ENCODE data around the gene FAM167B. TPM values are rescaled to one million over a fixed set of nuclear protein-coding genes. Genes with fewer than 3 reads are reported as not detected.

Gene FAM167B
- polyA plus RNA-seq, 1 of the 3 experiments (the other 2 are of a cell fraction): 1.2 TPM

- DNase-seq: no peak
- no peaks in the 10 kb centered on the region for H3K9me2 ChIP-seq
- no peaks in the 10 kb centered on the region for H4K20me1 ChIP-seq (ENCODE audit: insufficient read depth)
- H3F3A ChIP-seq (replicated peaks; ENCODE audit: insufficient read depth): peaks cover 3% of the 10 kb centered on the region
- WGBS (ENCODE audit: low lambda C conversion rate): 86% methylated on average over 4 of the region's 12 CpGs
- no peaks in the 10 kb centered on the region for H3K36me3 ChIP-seq (replicated peaks in 1 of 2; ENCODE audit: control insufficient read depth in 1 of 2, insufficient read depth in 2 of 2, low read length in 1 of 2)
- TF ChIP-seq ZBTB33 (IDR thresholded peaks at IDR 0.05; ENCODE audit: borderline replicate concordance, low read depth) (no peak), RCOR1 (IDR thresholded peaks at IDR 0.05; ENCODE audit: low read length) (no peak), CHD2 (IDR thresholded peaks at IDR 0.05; ENCODE audit: low read length, partially characterized antibody) (no peak), RFX5 (IDR thresholded peaks at IDR 0.05; ENCODE audit: low read length) (no peak), GABPA (IDR thresholded peaks at IDR 0.05; ENCODE audit: low read depth) (no peak), PBX3 (IDR thresholded peaks at IDR 0.05) (no peak), POLR2AphosphoS5 (IDR thresholded peaks at IDR 0.05; ENCODE audit: low read depth, low read length) (no peak), REST (IDR thresholded peaks at IDR 0.05; ENCODE audit: low read depth, low read length) (no peak), EZH2phosphoT487 (IDR thresholded peaks at IDR 0.05; ENCODE audit: borderline replicate concordance, low read depth) (no peak), CTCF (IDR thresholded peaks at IDR 0.05) (no peak), MXI1 (IDR thresholded peaks at IDR 0.05; ENCODE audit: low read depth, low read length) (no peak), TEAD4 (IDR thresholded peaks at IDR 0.05; ENCODE audit: borderline replicate concordance, insufficient read depth) (no peak), NFIC (IDR thresholded peaks at IDR 0.05; ENCODE audit: borderline replicate concordance) (no peak), USF1 (IDR thresholded peaks at IDR 0.05; ENCODE audit: borderline replicate concordance, low read depth) (no peak), TAF1 (IDR thresholded peaks at IDR 0.05; ENCODE audit: borderline replicate concordance, low read depth, low read length) (no peak), MAX (IDR thresholded peaks at IDR 0.05; ENCODE audit: low read depth) (no peak), NRF1 (IDR thresholded peaks at IDR 0.05; ENCODE audit: low read depth, low read length) (no peak), GATA2 (CRISPR knock-in tag; IDR thresholded peaks at IDR 0.05) (no peak), FOXJ3 (CRISPR knock-in tag; IDR thresholded peaks at IDR 0.05) (no peak), USF2 (IDR thresholded peaks at IDR 0.05; ENCODE audit: borderline replicate concordance, low read depth, low read length) (no peak)
- ChIA-PET CTCF (interaction anchor here (1.0 to 5.4 kb wide), 17 partner anchors 9 to 83 kb away, joined by 3 to 45 read pairs (median 6); partner anchors contain the start of genes CCDC28B and IQCC), POLR2A (interaction anchor here (0.5 kb wide), 1 partner anchor 10 kb away, joined by 3 read pairs; no protein-coding TSS in a partner anchor)
- H3K79me2 ChIP-seq (ENCODE audit: insufficient read depth): no peaks in the 10 kb centered on the region
- H3K4me2 ChIP-seq: peak overlapping the region; percentile 44; the same call in 1 of the 2 replicates
- no peak overlapping the region for H3K4me3 ChIP-seq (ENCODE audit: low read depth in 2 of 2, low read length in 1 of 2)
- H3K27ac ChIP-seq (ENCODE audit: low read depth in 2 of 2, low read length in 1 of 2): no peak overlapping the region
- H3K4me1 ChIP-seq (ENCODE audit: control insufficient read depth in 1 of 2, insufficient read depth in 2 of 2, low read depth in 1 of 2, low read length in 1 of 2): peaks cover 5 to 10% of the 10 kb centered on the region in 2 experiments; a peak in 3 of 4 replicates
- no peak overlapping the region for H3K9ac ChIP-seq
- H3K27me3 ChIP-seq (ENCODE audit: insufficient read depth): no peaks in the 10 kb centered on the region
- no peak overlapping the region for H2AFZ ChIP-seq (ENCODE audit: low read depth)
- no peaks in the 10 kb centered on the region for H3K9me3 ChIP-seq
Observed at GRCh38 chr1:32247452-32247851, 430 bp downstream of the FAM167B start.
